ENCODE measurements around the gene DLK2.

The DLK2 gene

DNA sequence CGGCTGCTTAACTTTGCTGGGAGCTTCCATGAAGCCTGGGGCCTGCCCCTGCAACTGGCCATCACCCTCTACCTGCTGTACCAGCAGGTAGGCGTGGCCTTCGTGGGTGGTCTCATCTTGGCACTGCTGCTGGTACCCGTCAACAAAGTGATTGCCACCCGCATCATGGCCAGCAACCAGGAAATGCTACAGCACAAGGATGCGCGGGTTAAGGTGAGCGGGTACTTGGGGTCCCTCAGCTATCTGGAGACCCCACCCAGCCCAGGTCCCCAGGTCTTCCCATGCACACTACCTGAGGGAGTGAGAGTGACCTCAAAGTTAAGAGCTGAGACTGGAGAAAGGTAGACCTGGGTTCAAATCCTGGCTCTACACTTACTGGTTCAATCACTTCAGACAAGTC, 22.2 kb downstream of the DLK2 start:
- no peak overlapping the region for H3K4me3 ChIP-seq (ENCODE audit: low read depth, low read length)
- CTCF ChIA-PET: interaction anchor here (1.1 to 2.1 kb wide), 4 partner anchors 21 to 204 kb away, joined by 3 to 12 read pairs (median 3); partner anchors contain the start of gene DNPH1
- POLR2A ChIA-PET: no interaction called here
- TF ChIP-seq, protein P1, sequence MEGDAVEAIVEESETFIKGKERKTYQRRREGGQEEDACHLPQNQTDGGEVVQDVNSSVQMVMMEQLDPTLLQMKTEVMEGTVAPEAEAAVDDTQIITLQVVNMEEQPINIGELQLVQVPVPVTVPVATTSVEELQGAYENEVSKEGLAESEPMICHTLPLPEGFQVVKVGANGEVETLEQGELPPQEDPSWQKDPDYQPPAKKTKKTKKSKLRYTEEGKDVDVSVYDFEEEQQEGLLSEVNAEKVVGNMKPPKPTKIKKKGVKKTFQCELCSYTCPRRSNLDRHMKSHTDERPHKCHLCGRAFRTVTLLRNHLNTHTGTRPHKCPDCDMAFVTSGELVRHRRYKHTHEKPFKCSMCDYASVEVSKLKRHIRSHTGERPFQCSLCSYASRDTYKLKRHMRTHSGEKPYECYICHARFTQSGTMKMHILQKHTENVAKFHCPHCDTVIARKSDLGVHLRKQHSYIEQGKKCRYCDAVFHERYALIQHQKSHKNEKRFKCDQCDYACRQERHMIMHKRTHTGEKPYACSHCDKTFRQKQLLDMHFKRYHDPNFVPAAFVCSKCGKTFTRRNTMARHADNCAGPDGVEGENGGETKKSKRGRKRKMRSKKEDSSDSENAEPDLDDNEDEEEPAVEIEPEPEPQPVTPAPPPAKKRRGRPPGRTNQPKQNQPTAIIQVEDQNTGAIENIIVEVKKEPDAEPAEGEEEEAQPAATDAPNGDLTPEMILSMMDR (IDR thresholded peaks at IDR 0.05; ENCODE audit: insufficient read depth, low read length, missing control alignments): no peak
- no peak for DNase-seq (ENCODE audit: low read depth, low spot score)

DNA sequence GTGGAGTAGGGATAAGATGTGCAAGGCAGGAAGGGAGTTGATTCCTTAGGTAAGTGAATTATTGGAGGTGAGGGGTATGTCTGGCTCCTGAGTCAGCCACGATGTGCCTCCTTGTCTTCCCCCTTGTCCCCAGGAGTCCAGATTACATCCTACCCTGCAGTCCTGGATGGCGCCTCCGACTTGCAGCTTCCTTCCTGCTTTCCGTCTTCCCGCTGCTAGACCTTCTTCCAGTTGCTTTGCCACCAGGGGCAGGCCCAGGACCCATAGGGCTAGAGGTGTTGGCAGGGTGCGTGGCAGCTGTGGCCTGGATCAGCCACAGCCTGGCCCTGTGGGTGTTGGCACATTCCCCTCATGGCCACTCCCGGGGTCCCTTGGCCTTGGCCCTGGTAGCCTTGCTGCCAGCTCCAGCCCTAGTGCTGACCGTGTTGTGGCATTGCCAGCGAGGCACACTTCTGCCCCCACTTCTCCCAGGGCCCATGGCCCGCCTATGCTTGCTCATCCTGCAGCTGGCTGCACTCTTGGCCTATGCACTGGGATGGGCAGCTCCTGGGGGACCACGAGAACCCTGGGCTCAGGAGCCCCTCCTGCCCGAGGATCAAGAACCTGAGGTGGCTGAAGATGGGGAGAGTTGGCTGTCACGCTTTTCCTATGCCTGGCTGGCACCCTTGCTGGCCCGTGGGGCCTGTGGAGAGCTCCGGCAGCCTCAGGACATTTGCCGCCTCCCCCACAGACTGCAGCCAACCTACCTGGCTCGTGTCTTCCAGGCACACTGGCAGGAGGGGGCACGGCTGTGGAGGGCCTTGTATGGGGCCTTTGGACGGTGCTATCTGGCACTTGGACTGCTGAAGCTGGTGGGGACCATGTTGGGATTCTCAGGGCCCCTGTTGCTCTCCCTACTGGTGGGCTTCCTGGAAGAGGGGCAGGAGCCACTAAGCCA, 23.1 kb downstream of the DLK2 start:
- TF ChIP-seq, protein P1 (IDR thresholded peaks at IDR 0.05; ENCODE audit: insufficient read depth, low read length, missing control alignments): no peak
- no peak overlapping the region for H3K4me3 ChIP-seq (ENCODE audit: low read depth, low read length)
- no peak for DNase-seq (ENCODE audit: low read depth, low spot score)
- POLR2A ChIA-PET: no interaction called here
- CTCF ChIA-PET: interaction anchor here (1.0 to 2.6 kb wide), 3 partner anchors 75 to 203 kb away, joined by 4 to 12 read pairs (median 9); partner anchors contain the start of gene DNPH1

DNA sequence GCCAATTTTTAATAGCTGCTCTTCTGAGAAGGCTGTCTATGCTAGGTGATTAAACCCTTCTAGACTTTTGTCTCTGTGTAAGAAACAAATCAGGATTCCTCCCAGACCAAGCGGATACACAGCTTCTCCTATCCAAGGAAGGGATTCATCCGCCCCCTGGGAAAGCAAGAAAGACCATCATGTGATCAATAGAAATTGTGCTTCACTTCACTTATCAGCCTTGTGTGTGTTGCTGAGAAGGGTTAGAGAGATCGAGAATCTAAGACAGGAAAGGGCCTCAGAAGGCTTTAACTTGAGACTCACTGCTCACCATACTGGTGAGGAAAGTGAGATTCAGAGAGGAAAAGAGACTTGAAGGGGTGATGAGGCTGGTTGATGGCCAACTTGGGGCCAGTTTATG, 26.5 kb downstream of the DLK2 start:
- no peak for DNase-seq (ENCODE audit: low read depth, low spot score)
- ChIA-PET POLR2A (no interaction called here), CTCF (interaction anchor here (0.9 to 2.4 kb wide), 4 partner anchors 10 to 78 kb away, joined by 3 to 16 read pairs (median 4); no protein-coding TSS in a partner anchor)
- TF ChIP-seq, protein P1 (IDR thresholded peaks at IDR 0.05; ENCODE audit: insufficient read depth, low read length, missing control alignments): no peak
- H3K4me3 ChIP-seq (ENCODE audit: low read depth, low read length): peak overlapping the region; percentile 96

DNA sequence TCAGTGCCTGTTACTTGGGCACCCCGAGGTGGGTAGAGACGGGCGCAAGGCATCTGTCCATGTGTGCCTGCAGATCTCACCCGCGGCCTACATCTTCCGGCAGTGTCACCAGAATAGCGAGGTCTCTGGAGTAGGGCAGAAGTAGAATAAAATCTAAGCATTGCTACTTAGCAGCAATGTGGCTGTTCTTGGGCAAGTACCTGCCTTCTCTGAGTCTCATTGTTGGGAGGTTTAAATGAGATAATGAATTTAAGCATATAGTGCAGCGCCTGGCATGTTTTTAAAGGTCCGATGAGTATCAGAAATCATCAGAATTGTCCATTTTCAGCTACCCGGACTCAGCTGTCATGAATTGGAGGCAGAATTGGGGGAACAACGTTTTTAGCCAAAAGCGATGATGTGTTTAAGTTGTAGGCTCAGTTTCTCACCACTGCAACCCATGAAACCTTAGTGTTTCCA, 27.2 kb downstream of the DLK2 start:
- peak overlapping the region; percentile 96 for H3K4me3 ChIP-seq (ENCODE audit: low read depth, low read length)
- POLR2A ChIA-PET: interaction anchor here (1.1 to 1.5 kb wide), 2 partner anchors 11 to 59 kb away, joined by 3 to 8 read pairs; partner anchors contain the start of gene ZNF318
- DNase-seq (ENCODE audit: low read depth, low spot score): no peak
- CTCF ChIA-PET: interaction anchor here (0.9 to 2.4 kb wide), 7 partner anchors 10 to 79 kb away, joined by 3 to 16 read pairs (median 5); no protein-coding TSS in a partner anchor
- TF ChIP-seq, protein P1 (IDR thresholded peaks at IDR 0.05; ENCODE audit: insufficient read depth, low read length, missing control alignments): no peak

DNA sequence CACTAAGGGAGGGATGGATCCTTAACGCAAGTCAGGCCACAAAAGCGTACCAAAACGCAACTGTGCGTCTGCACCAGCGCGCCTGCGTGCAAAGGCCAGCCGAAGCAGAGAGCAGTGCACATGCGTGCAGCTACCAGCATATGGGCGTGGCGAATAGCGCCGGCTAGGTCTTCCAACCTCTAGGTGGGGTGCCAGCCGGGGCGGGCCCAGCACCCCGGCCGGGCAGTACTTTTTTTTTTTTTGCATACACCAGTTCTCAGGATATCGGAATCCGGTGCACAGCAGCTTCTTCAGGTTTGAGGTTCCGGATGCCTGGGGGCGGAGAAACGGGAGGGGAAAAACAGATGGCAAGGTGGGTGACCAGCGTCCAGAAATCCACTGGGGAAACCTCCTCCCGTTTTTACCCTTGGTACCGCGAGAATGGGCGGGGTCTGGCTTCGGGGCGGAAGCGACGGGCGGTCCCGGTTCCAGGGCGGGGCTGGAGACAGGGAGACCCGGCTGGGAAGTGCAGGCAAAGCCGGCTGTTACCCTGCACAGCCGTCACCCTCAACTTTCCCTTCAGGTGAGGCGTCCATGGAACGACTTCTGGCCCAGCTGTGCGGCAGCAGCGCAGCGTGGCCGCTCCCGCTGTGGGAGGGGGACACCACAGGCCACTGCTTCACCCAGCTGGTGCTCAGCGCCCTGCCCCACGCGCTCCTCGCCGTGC, 27.8 kb downstream of the DLK2 start, which contains the start of gene ABCC10:
Gene ABCC10 (plus strand): TSS at position 136 of the 706 bp plus-strand sequence. CDS start 438 bp downstream, at position 574.
- ChIA-PET CTCF (interaction anchor here (0.6 to 2.4 kb wide), 11 partner anchors 9 to 160 kb away, joined by 3 to 16 read pairs (median 4); no protein-coding TSS in a partner anchor), POLR2A (interaction anchor here (0.7 to 1.5 kb wide), 7 partner anchors 10 to 341 kb away, joined by 3 to 8 read pairs (median 3); partner anchors contain the start of gene ZNF318)
- peak; percentile 69 for DNase-seq (ENCODE audit: low read depth, low spot score)
- TF ChIP-seq, protein P1 (IDR thresholded peaks at IDR 0.05; ENCODE audit: insufficient read depth, low read length, missing control alignments): peak; percentile 12
- peak within 1 kb of the TSS; percentile 96 for H3K4me3 ChIP-seq (ENCODE audit: low read depth, low read length)

Measured in AG04449 (cell line).